NCI-H1048 (cell line): Measurements from ENCODE around the gene MYO5A.
"Not testable (repeated sequence)": the region's sequence is repeated elsewhere in the genome, so short reads cannot be mapped to it uniquely, and the experiment has no call there.

Experiments
- DNase-seq: peaks from one replicate; lab custom pipeline; 2025; lab: John Stamatoyannopoulos, UW

Gene MYO5A

GRCh38 chr15:52288051-52288942 lies 240.4 kb downstream of the MYO5A start:
- DNase-seq: no peak

DNA sequence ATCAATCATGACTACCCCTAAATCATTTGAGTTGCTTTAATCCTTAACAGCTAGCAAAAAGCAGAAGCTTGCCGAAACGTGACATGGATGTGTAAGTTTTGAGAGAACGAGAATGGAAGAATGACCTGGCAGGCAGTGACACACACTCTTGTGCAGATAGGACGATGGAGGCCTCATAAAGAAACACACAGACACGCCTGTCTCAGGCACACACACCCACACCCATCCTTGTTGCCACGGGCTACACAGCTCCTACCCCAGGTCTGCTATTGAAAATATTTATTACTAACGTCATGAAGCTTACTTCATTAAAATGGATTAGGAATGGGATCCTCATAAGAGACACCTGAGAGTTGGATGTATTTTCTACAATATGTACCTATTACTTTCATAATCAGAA lies 241.6 kb downstream of the MYO5A start:
- DNase-seq: no peak

- not testable (repeated sequence) for DNase-seq
Observed at GRCh38 chr15:52285941-52286340, 242.7 kb downstream of the MYO5A start.

GRCh38 chr15:52284164-52284563 lies 244.5 kb downstream of the MYO5A start:
- DNase-seq: no peak

DNA sequence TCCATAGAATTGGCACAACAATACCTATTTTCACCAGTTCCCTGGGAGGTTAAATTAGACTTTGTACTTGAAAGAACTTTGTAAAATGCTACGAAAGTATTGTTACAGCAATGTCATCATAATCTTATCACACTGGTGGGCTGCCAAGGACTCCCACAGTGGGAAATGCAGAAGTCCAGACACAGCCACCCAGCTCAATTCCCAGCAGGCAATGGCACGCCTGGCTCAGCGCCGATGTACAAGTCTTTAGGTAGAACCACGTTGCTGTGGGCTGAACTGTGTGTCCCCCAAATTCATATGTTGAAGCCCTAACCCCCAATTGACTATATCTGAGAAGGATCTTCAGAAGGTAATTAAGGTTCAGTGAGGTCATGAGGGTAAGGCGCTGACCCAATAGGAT lies 245.4 kb downstream of the MYO5A start:
- DNase-seq: no peak

GRCh38 chr15:52282418-52282817 lies 246.3 kb downstream of the MYO5A start:
- DNase-seq: no peak

DNA sequence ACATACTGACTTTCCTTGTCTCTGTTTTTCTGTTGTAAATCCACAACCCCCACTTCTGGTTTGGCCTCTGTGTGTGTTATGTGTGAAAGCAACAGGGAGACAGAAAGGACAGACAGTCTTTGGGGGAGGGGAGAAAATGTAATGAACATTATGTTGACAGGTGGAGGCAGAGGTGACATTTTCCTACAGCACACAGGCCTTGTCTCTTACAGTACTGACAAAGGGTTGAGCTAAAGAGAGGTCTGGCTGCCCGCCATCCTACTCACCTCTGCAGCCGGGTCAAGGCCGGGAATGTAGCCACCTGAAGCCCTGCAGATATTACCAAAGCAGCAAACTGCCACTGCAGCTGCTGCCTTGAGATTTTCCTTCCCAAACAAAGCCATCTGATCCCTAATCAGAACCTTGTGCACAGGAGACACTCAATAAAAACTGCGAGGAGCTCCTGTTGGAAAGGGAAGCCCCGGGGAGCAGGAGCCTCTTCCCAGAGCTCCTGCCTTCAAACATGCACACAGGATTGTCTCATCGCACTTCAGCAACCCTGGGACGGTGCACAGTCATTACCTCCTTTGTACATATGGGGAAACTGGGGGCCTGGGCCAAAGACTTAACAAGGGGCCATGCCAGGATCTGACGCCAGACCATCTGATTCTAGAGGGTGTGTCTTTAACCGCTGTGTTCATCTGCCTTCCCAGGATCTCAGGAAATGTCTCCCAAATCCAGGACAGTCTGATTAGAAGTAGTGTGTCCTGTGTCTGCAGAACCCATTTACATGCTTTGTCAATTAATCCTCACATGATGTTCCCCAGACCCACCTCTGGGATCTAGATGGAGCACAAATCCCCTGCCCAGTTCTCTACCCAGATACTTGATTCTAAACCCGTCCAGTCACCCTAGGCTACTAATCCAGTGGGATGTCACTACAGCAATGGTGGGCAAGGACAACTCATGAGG lies 247.3 kb downstream of the MYO5A start:
- no peak for DNase-seq

DNA sequence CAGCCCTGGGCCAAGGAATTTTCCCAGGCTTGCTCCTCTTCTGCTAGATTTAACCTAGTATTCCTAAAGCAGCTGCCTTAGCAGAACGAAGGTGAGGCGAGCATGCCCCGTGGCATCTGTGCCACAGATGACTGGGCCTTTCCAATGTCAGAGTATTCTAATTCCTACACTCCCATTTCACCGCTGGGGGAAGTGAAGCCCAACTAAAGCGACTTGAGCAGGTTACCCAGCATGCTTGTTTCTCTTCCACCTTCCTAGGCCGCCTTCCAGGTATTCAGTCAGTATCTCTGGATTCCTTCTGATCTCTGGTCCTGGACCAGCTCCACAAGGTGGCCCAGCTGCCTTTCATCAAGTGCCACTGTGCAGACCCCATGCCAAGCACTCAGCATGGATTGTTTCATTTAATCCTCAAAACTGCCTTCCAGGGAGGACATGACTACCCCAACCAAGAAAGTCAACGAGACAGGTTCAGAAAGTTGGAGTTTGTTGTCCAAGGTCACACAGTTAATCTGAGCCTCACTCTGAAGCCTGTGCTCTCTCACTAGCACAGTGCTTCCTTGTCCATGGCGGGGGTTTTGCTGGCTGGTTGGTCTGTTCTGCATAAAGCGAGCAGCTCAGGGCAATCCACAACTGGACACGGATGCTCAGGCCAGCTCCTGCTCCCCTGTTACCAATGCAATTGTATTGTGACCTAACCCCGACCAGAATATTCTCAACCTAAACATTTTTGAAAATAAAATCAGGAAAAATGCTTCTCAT lies 248.2 kb downstream of the MYO5A start:
- DNase-seq: no peak

- DNase-seq: no peak
Observed at GRCh38 chr15:52278636-52279367, 249.9 kb downstream of the MYO5A start.

- DNase-seq: no peak
Observed at GRCh38 chr15:52278135-52278534, 250.5 kb downstream of the MYO5A start.

DNA sequence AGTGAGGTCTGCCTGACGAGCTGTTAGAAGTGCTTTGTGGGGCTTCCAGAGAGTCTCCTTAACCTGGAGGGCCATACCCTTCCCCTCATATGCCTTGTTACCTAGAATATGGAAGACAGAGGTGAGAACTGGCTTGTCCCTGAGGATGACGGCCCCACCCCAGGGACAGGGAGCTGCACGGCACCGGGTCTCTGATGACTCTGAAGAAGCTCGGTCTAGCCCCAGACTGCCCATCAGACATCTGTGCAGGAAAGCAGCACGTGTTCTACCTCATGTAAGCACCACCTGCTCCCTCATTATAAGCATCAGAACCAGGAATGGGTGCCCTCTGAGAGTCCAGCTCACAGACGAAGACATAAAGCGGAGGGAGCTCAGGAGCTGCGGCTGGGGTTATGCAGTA lies 251.1 kb downstream of the MYO5A start:
- DNase-seq: no peak

DNA sequence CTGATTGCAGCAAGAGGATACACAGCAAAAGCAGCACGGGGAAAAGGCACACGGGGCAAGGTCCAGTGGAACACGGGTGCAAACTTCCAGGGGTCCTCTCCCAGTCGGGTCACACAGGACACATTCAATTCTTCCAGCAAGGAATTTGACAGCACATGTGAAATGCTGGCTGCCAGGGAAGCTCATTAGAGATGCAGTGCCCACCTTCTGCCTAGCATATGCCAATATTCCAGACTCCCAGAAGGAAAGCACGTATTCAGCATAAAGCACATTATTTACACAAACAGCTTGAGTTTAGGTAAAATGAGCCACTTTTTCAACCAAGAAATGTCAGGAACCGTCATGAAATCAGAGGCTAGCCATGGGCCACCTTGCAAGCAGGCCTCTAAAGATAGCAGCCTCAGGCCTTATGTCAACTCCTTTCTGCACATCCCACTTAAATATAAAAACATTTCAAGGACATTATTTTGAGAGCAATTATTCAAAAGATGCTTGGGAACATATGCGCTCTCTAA lies 252.4 kb downstream of the MYO5A start:
- DNase-seq: no peak

GRCh38 chr15:52263563-52264282 lies 265.0 kb downstream of the MYO5A start:
- DNase-seq: no peak

DNA sequence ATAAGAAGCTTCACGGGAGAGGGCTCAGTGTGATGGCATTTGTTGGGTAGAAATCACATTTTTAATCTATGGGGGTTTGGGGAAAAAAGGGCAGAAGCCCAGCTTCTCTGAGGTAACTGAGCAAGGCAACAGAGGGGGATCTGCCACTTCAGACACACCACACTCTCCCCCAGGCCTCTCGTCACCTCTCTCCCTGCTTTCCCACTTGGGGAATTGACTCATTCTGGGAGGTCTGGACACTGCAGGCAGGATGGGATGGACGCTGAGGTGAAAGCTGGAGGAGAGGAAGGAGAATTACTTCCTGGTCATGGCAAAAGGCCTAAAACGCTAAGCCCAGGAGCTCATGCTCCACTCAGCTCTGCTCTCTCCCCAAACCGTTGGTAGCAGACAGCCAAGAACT lies 266.3 kb downstream of the MYO5A start:
- DNase-seq: no peak

DNA sequence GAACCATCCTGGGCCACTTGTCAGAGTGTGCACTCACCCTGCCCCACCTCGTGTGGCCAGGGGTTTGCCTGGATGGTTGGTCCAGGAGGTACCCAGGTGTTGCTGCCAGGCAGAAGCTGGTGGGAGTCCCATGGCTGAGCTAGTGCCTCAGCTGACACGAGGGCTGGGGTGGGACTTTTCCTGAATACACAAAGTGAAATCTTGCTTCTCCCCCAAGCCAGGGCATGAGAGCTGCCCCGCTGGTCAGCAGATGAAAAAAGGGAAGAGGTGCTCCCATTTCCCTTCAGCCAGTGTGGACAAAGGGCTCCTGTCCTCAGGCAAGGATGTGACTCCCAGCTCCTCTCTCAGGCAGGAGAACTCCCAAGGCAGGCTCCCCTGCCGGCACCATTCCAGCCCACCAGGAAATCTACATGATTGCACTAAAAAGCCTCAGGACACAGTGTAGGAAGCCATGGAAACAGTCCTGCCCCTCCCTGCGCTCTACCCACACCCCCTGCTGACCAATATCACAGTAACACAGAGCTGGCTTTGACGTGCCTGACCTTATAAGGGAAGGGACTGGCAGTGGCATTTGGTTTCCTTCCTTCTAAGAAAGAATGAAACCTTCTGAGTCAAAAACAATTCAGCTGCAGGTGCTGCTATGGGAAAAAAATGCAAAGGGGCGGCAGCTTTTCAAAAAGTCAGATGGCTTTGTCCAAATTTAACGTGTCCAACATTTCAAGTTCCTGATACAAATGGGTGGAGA lies 267.0 kb downstream of the MYO5A start:
- no peak for DNase-seq

GRCh38 chr15:52261026-52261425 lies 267.7 kb downstream of the MYO5A start:
- DNase-seq: no peak

GRCh38 chr15:52259503-52259902 lies 269.2 kb downstream of the MYO5A start:
- no peak for DNase-seq

GRCh38 chr15:52258461-52258860 lies 270.2 kb downstream of the MYO5A start:
- no peak for DNase-seq

- DNase-seq: no peak
Observed at GRCh38 chr15:52257734-52258062, 271.0 kb downstream of the MYO5A start.
